PC-3 (cell line): ENCODE measurements around the gene CACNA1C. TPM values are rescaled to one million over a fixed set of nuclear protein-coding genes. Genes with fewer than 3 reads are reported as not detected.

ENCODE experiments used
- ATAC-seq: fragments of 200-7000 bp; cut with Tn5 transposase; 2 replicates; pipeline ENCODE4 v1.9.1; 2020; ENCODE audit warnings: mild to moderate bottlenecking, moderate library complexity
- BruUV-seq: library from RNA; stranded (reverse); fragments of 400-500 nt; replicated peaks from 2 replicates; lab custom pipeline; 2021; lab: Mats Ljungman, UMichigan
- CTCF ChIA-PET: fragments of 300-600 bp; sonication (Branson Sonifier 250); formaldehyde crosslinking; loops from one replicate; lab custom pipeline; 2022; ENCODE audit warnings: antibody characterized with exemption; lab: Charles Lee
- POLR2A ChIA-PET: fragments of 300-600 bp; sonication (Branson Sonifier 250); formaldehyde crosslinking; loops from one replicate; lab custom pipeline; 2022; ENCODE audit warnings: antibody characterized with exemption; ENCODE audit not compliant: unreplicated experiment; lab: Charles Lee
- DNase-seq: peaks from one replicate; pipeline ENCODE4 v3.0.0-alpha.2; 2015
- H2AFZ ChIP-seq: fragments of 300-600 bp; sonication (generic); 2 replicates; pipeline ENCODE4 v1.6.0; 2016; ENCODE audit warnings: antibody characterized with exemption, low read length
- H3F3A ChIP-seq: fragments of 300-600 bp; sonication (generic); one replicate; pipeline ENCODE4 v1.6.0; 2017; ENCODE audit warnings: antibody characterized with exemption, low read length, control low read depth, mild to moderate bottlenecking; ENCODE audit not compliant: unreplicated experiment
- H3K27ac ChIP-seq: fragments of 300-600 bp; sonication (generic); 2 replicates; pipeline ENCODE4 v1.5.1; 2016; ENCODE audit warnings: mild to moderate bottlenecking, low read length
- H3K27me3 ChIP-seq: fragments of 300-600 bp; sonication (generic); 2 replicates; pipeline ENCODE4 v1.6.1; 2016; ENCODE audit warnings: low read length, mixed read lengths
- H3K36me3 ChIP-seq: fragments of 300-600 bp; sonication (generic); 2 replicates; pipeline ENCODE4 v1.6.1; 2016; ENCODE audit warnings: low read depth, mixed run types, low read length, mixed read lengths
- H3K4me1 ChIP-seq: fragments of 300-600 bp; sonication (generic); 2 replicates; pipeline ENCODE4 v1.5.1; 2016; ENCODE audit warnings: low read length; ENCODE audit not compliant: insufficient read depth
- H3K4me2 ChIP-seq: fragments of 300-600 bp; sonication (generic); 2 replicates; pipeline ENCODE4 v1.6.0; 2016; ENCODE audit warnings: low read length
- H3K4me3 ChIP-seq: fragments of 300-600 bp; sonication (generic); 2 replicates; pipeline ENCODE4 v1.5.1; 2016; ENCODE audit warnings: mild to moderate bottlenecking, low read length, mixed read lengths
- H3K79me2 ChIP-seq: fragments of 300-600 bp; sonication (generic); 2 replicates; pipeline ENCODE4 v1.6.1; 2017; ENCODE audit warnings: low read length, mixed read lengths
- H3K9ac ChIP-seq: fragments of 300-600 bp; sonication (generic); 2 replicates; pipeline ENCODE4 v1.6.0; 2016; ENCODE audit warnings: mild to moderate bottlenecking, low read length
- H3K9me2 ChIP-seq: fragments of 300-600 bp; sonication (generic); replicated peaks from 2 replicates; pipeline ENCODE4 v1.6.1; 2016; ENCODE audit warnings: mixed run types, low read length, mixed read lengths
- H3K9me3 ChIP-seq: fragments of 300-600 bp; sonication (generic); 2 replicates; pipeline ENCODE4 v1.6.1; 2016; ENCODE audit warnings: low read length, mixed read lengths
- H4K20me1 ChIP-seq: fragments of 300-600 bp; sonication (generic); 2 replicates; pipeline ENCODE4 v1.6.1; 2016; ENCODE audit warnings: low read length, mixed read lengths
- EZH2 ChIP-seq: fragments of 300-600 bp; sonication (generic); IDR thresholded peaks from one replicate; pipeline ENCODE4 v1.6.1; 2017; ENCODE audit warnings: antibody characterized with exemption, mild to moderate bottlenecking, low read length; ENCODE audit not compliant: unreplicated experiment
- EZH2phosphoT487 ChIP-seq: fragments of 300-600 bp; sonication (generic); IDR thresholded peaks from 2 replicates; pipeline ENCODE4 v1.6.1; 2018; ENCODE audit warnings: mild to moderate bottlenecking, antibody characterized with exemption, low read length, borderline replicate concordance
- intact Hi-C: fragments of 100-400 bp; cut with micrococcal nuclease; formaldehyde crosslinking; loops from 2 replicates; pipeline ENCODE4 v1.9.0; 2023
- total RNA-seq: library from RNA; depleted of rRNA; stranded (reverse); fragments of >200 nt; gene quantifications from 2 replicates; pipeline ENCODE4 v1.2.3, GENCODE V29; 2014
- TF ChIP-seq, protein P1 (sequence below): fragments of 300-600 bp; sonication (generic); conservative IDR thresholded peaks from 2 replicates; pipeline ENCODE4 v1.5.1; 2017; ENCODE audit warnings: antibody characterized with exemption, low read depth, mild to moderate bottlenecking, low read length

Gene CACNA1C
- total RNA-seq, 1 experiment from 2014 or later: not detected

DNA sequence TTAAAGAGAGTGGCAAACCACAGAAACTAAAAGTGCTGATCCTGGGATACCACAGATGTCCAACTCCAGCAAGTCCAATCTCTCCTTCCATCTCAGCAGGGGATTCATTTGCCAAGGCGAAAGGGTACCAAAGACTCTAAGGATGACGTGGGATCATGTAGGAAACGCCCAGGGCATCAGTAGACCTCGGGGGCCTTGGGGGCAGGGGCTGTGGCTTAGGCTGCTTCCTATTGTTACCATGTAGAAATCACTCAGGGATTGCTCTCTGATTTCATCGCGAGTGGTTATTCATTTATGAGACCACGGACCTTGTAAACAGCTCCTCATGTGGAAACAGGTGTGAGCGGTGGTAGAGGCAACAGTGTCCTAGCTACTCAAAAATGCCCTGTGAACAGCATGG is 592.7 kb downstream of the CACNA1C start:
- BruUV-seq: no TSS peak
- Histone ChIP-seq H3K4me3 (no peak overlapping the region), H2AFZ (no peak overlapping the region), H3K4me1 (peaks cover 6% of the 10 kb centered on the region), H3K9ac (no peak overlapping the region), H4K20me1 (no peaks in the 10 kb centered on the region), H3K9me3 (no peaks in the 10 kb centered on the region), H3K36me3 (no peaks in the 10 kb centered on the region), H3K9me2 (no peaks in the 10 kb centered on the region), H3K4me2 (no peak overlapping the region), H3K79me2 (no peaks in the 10 kb centered on the region), H3F3A (no peaks in the 10 kb centered on the region), H3K27me3 (peaks cover 68% of the 10 kb centered on the region), H3K27ac (no peak overlapping the region)
- ChIA-PET CTCF (no interaction called here), POLR2A (no interaction called here)
- ATAC-seq (no peak), DNase-seq (no peak)
- intact Hi-C loops: no loop called here
- no peak for TF ChIP-seq EZH2
- TF ChIP-seq EZH2phosphoT487: no peak
- TF ChIP-seq, protein P1, sequence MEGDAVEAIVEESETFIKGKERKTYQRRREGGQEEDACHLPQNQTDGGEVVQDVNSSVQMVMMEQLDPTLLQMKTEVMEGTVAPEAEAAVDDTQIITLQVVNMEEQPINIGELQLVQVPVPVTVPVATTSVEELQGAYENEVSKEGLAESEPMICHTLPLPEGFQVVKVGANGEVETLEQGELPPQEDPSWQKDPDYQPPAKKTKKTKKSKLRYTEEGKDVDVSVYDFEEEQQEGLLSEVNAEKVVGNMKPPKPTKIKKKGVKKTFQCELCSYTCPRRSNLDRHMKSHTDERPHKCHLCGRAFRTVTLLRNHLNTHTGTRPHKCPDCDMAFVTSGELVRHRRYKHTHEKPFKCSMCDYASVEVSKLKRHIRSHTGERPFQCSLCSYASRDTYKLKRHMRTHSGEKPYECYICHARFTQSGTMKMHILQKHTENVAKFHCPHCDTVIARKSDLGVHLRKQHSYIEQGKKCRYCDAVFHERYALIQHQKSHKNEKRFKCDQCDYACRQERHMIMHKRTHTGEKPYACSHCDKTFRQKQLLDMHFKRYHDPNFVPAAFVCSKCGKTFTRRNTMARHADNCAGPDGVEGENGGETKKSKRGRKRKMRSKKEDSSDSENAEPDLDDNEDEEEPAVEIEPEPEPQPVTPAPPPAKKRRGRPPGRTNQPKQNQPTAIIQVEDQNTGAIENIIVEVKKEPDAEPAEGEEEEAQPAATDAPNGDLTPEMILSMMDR: no peak

DNA sequence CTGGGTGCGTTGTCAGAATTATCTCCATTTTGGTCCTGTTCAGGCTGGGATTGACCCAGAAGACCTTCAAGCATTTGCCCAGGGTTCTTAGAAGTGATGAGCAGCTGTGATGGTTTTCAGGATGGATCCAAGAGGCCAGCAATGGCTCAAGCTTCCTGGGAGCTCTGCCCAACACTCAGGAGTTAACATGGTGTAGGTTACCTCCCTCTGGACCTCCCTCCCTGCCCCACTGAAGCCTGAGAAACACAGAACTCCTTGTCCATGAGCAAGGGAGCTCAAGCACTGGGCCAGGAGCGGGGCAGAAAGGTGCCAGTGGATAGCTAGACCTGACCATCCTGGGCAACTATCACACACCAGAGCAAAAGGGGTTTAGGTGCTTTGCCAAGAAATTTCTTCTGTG is 593.6 kb downstream of the CACNA1C start:
- CTCF ChIA-PET: no interaction called here
- DNase-seq (no peak), ATAC-seq (no peak)
- no peaks in the 10 kb centered on the region for H3K79me2 ChIP-seq
- H3K9ac ChIP-seq: no peak overlapping the region
- POLR2A ChIA-PET: no interaction called here
- no peaks in the 10 kb centered on the region for H3K9me2 ChIP-seq
- no peak overlapping the region for H2AFZ ChIP-seq
- no peaks in the 10 kb centered on the region for H3K4me1 ChIP-seq
- H3K4me3 ChIP-seq: no peak overlapping the region
- no peaks in the 10 kb centered on the region for H3K36me3 ChIP-seq
- no peak overlapping the region for H3K4me2 ChIP-seq
- no peaks in the 10 kb centered on the region for H3F3A ChIP-seq
- no peaks in the 10 kb centered on the region for H4K20me1 ChIP-seq
- no peaks in the 10 kb centered on the region for H3K9me3 ChIP-seq
- intact Hi-C loops: no loop called here
- BruUV-seq: no TSS peak
- TF ChIP-seq EZH2phosphoT487: no peak
- TF ChIP-seq EZH2: no peak
- TF ChIP-seq, protein P1: no peak
- no peak overlapping the region for H3K27ac ChIP-seq
- peaks cover 77% of the 10 kb centered on the region for H3K27me3 ChIP-seq

DNA sequence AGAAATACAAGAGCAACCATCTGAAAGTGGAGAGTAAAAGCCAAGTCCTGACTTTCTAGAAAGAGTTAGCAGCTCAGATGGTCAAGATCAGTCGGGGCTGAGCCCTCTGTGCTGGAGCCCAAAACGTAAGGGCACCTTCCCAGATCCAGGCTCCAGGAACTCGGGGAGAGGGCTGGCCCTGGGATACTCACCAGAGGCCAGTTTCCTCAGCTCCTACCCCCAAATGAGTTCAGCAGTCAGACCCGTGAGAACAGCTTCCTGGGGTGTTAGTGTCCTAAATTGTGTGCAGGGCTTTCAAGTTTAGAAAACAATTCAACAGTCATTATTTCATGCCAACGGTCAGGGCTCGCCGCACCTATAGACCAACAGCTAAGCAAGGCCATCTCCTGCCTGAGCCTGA is 594.4 kb downstream of the CACNA1C start:
- no peak overlapping the region for H3K9ac ChIP-seq
- H3F3A ChIP-seq: no peaks in the 10 kb centered on the region
- H3K27me3 ChIP-seq: peaks cover 80% of the 10 kb centered on the region
- intact Hi-C loops: no loop called here
- no peak overlapping the region for H3K4me2 ChIP-seq
- no peaks in the 10 kb centered on the region for H4K20me1 ChIP-seq
- no peaks in the 10 kb centered on the region for H3K36me3 ChIP-seq
- H3K9me2 ChIP-seq: no peaks in the 10 kb centered on the region
- TF ChIP-seq EZH2 (no peak), EZH2phosphoT487 (no peak)
- TF ChIP-seq, protein P1: no peak
- no peak for ATAC-seq
- H3K4me1 ChIP-seq: no peaks in the 10 kb centered on the region
- no peak overlapping the region for H3K27ac ChIP-seq
- no peaks in the 10 kb centered on the region for H3K79me2 ChIP-seq
- POLR2A ChIA-PET: no interaction called here
- no peak overlapping the region for H3K4me3 ChIP-seq
- no peaks in the 10 kb centered on the region for H3K9me3 ChIP-seq
- DNase-seq: no peak
- no TSS peak for BruUV-seq
- no peak overlapping the region for H2AFZ ChIP-seq
- CTCF ChIA-PET: no interaction called here
